ENCODE results near the gene ATP2B1.

GRCh38 chr12:89632778-89633177 lies 75.9 kb downstream of the ATP2B1 start:
- TF ChIP-seq POLR2AphosphoS5 (IDR thresholded peaks at IDR 0.05; ENCODE audit: low read depth, low read length) (no peak), TAF1 (IDR thresholded peaks at IDR 0.05; ENCODE audit: low read depth, low read length) (no peak), POLR2A (IDR thresholded peaks at IDR 0.05; ENCODE audit: low read depth, low read length) (no peak)

All from GM12891 (cell line).